ENCODE data around the gene EMILIN2.

- no peak for TF ChIP-seq CTCF (IDR thresholded peaks at IDR 0.05; ENCODE audit: control extremely low read depth in 1 of 3, insufficient read depth in 1 of 3, low read depth in 1 of 3, low read length in 3 of 3)
- TF ChIP-seq GABPA (IDR thresholded peaks at IDR 0.05; ENCODE audit: borderline replicate concordance, insufficient read depth, low read length): no peak
- TF ChIP-seq BACH1 (IDR thresholded peaks at IDR 0.05; ENCODE audit: low read length): no peak
- no peak for TF ChIP-seq HDAC2 (IDR thresholded peaks at IDR 0.05; ENCODE audit: borderline replicate concordance in 1 of 2, low read depth in 2 of 2, low read length in 2 of 2)
Measured at GRCh38 chr18:2878656-2879330, 32.0 kb downstream of the EMILIN2 start.
